Cardiac fibroblast (primary cell): Measurements from ENCODE around the gene CENPB.
A peak's percentile ranks its signal among the peaks of the same experiment; 100 is the strongest.
"Not testable (repeated sequence)": the region's sequence is repeated elsewhere in the genome, so short reads cannot be mapped to it uniquely, and the experiment has no call there.

Source experiments
- DNase-seq, 2 donors: peaks; one replicate each; pipeline versions ENCODE4 v3.0.0 to v3.0.0-alpha.2; 2010; ENCODE audit warnings: low read depth in 2 of 2
- H3K4me3 ChIP-seq, 2 donors: replicated peaks in 1 of 2; 1 replicate in 1 of 2; 2 replicates in 1 of 2; pipeline ENCODE4 v1.5.1; 2011; ENCODE audit warnings: low read depth in 2 of 2, low read length in 2 of 2, mild to moderate bottlenecking in 2 of 2, moderate library complexity in 1 of 2
- CTCF ChIP-seq: IDR thresholded peaks from one replicate; pipeline ENCODE4 v1.5.1; 2011; ENCODE audit warnings: low read depth, mild to moderate bottlenecking, low read length, inconsistent platforms

Gene CENPB

DNA sequence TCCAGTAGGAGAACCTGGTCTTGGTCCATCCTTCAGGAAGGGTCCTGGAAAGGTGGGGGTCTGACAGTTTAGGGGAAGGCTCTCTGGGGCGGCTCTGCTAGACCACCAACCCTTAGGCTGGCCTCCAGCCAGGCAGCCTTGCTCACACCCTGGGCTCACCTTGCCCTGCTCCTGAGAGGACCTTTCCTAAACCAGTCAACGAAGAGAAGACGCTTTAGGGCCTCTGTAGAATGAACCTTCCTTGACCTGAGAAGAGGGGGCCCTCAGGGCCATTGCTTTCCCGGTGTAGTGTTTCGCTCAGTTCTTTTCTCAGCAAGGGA lies 10.6 kb upstream of the CENPB start:
- no peak for TF ChIP-seq CTCF
- peak overlapping the region; percentile 77 to 83 for H3K4me3 ChIP-seq
- no peak for DNase-seq

DNA sequence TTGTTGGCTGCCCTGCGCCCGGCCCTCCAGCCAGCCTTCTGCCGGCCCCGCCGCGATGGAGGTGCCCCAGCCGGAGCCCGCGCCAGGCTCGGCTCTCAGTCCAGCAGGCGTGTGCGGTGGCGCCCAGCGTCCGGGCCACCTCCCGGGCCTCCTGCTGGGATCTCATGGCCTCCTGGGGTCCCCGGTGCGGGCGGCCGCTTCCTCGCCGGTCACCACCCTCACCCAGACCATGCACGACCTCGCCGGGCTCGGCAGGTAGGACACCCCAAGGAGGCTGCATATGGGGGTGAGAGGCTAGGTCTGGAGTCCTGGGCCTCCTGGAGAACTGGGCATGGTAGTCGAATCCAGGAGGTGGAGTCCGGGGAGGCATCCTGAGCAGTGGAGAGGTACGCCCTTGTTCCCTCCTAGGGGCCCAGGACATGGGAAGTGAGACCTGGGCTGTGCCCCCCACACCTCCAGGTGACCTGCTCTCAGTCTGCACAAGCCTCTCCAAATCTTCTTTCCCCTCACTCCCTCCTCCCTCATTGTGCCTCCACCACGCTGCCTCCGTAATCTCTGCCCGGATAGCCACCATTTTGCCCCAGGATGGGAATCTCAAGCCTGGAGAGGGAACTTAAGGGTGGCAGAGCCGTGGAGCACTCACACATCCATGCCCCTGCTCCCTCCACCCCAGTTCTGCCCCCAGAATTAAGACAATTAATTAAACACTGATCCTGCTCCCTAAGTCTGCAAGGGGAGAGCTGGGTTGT lies 10.1 kb upstream of the CENPB start:
- TF ChIP-seq CTCF, result no peak
- peak overlapping the region; percentile 77 to 83 for H3K4me3 ChIP-seq
- DNase-seq, result no peak

GRCh38 chr20:3795511-3796468 lies 9.2 kb upstream of the CENPB start, which contains the start of gene CDC25B:
TSS of gene CDC25B (plus strand) at chr20:3796310. CDS start at chr20:3796532, 222 bp downstream.
- H3K4me3 ChIP-seq, result peak within 1 kb of the TSS; percentile 77 to 83
- DNase-seq, result peak; percentile 93 to 97
- peak; percentile 61 for TF ChIP-seq CTCF

- no peak for TF ChIP-seq CTCF
- no peak for DNase-seq
- H3K4me3 ChIP-seq, result peak overlapping the region; percentile 77 to 83
Measured at GRCh38 chr20:3794701-3795420, 8.3 kb upstream of the CENPB start.

DNA sequence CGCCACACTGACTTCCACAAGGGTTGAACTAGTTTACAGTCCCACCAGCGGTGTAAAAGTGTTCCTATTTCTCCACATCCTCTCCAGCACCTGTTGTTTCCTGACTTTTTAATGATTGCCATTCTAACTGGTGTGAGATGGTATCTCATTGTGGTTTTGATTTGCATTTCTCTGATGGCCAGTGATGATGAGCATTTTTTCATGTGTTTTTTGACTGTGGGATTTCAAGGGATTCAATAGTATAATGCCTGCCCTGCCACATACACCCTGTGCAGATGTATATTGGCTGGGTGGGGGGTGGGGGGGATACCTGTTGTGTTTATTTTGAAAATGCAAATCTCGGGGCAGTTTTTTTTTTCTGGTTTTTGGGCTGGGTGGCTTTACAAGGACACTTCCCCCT lies 7.6 kb upstream of the CENPB start:
- not testable (repeated sequence) for DNase-seq, H3K4me3 ChIP-seq

DNA sequence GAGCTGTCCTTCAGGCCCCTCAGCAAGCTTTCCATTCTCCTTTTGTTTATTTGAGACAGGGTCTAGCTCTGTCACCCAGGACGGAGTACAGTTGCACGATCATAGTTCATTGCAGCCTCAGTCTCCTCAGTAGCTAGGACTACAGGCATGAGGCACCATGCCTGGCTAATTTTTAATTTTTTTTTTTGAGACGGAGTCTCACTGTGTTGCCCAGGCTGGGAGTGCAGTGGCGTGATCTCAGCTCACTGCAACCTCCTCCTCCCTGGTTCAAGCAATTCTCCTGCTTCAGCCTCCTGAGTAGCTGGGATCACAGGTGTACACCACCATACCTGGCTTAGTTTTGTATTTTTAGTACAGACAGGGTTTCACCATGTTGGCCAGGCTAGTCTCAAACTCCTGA lies 2.7 kb upstream of the CENPB start:
- H3K4me3 ChIP-seq, DNase-seq: not testable (repeated sequence)

DNA sequence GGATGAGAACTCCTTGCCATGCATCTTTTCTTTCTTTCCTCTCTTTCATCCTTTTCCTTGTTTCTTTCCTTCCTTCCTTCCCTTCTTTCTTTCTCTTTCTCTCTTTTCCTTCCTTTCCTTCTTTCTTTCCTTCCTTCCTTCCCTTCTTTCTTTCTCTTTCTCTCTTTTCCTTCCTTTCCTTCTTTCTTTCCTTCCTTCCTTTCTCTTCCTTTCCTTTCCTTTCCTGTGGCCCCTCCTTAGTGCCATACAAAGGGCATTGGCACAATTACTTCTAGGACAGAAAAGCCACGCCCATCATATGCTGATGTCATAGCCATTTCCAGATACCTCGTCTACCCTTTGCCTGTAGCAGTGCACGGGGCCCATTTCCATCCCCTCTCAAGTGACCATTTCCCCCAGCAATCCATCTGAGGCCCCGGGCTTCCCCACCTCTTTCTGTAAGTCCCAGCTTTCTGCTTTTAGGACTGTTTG lies 2.2 kb upstream of the CENPB start:
- H3K4me3 ChIP-seq, result no peak overlapping the region
- no peak for DNase-seq
- TF ChIP-seq CTCF, result no peak
